CD14-positive monocyte (primary cell): Measurements from ENCODE around the gene CACNA1G. TPM values are rescaled to one million over a fixed set of nuclear protein-coding genes. Genes with fewer than 3 reads are reported as not detected.

Experiments
- DNase-seq, 3 donors: peaks; one replicate each; pipeline ENCODE4 v3.0.0-alpha.2; 2011 to 2022
- H2AFZ ChIP-seq: 2 replicates; pipeline ENCODE4 v1.6.0; 2012; ENCODE audit warnings: mild to moderate bottlenecking, low read depth, low read length, inconsistent platforms; ENCODE audit not compliant: insufficient read depth, poor library complexity, severe bottlenecking
- H3K27ac ChIP-seq, 2 donors: 1 replicate in 1 of 2; 2 replicates in 1 of 2; pipeline ENCODE4 v1.5.1; 2012 to 2013; ENCODE audit warnings: low read length in 2 of 2, control low read depth in 1 of 2, inconsistent platforms in 1 of 2, low read depth in 1 of 2, mild to moderate bottlenecking in 1 of 2
- H3K27me3 ChIP-seq, 2 donors: one replicate each; pipeline versions ENCODE4 v1.6.0 to v1.6.1; 2011 to 2013; ENCODE audit warnings: low read length in 2 of 2; ENCODE audit not compliant: control insufficient read depth in 2 of 2, insufficient read depth in 2 of 2
- H3K36me3 ChIP-seq, 2 donors: replicated peaks in 1 of 2; 1 replicate in 1 of 2; 2 replicates in 1 of 2; pipeline versions ENCODE4 v1.5.1 to v1.6.1; 2012 to 2013; ENCODE audit warnings: low read length in 2 of 2, control low read depth in 1 of 2, inconsistent platforms in 1 of 2, mild to moderate bottlenecking in 1 of 2; ENCODE audit not compliant: insufficient read depth in 2 of 2, control insufficient read depth in 1 of 2
- H3K4me1 ChIP-seq, 2 donors: 1 replicate in 1 of 2; 2 replicates in 1 of 2; pipeline versions ENCODE4 v1.5.1 to v1.6.1; 2012 to 2013; ENCODE audit warnings: low read length in 2 of 2, control low read depth in 1 of 2, inconsistent platforms in 1 of 2, mild to moderate bottlenecking in 1 of 2, moderate library complexity in 1 of 2; ENCODE audit not compliant: insufficient read depth in 2 of 2, control insufficient read depth in 1 of 2
- H3K4me2 ChIP-seq: replicated peaks from 2 replicates; pipeline ENCODE3; 2012; ENCODE audit warnings: low read length, moderate library complexity, mild to moderate bottlenecking; ENCODE audit not compliant: poor library complexity, severe bottlenecking; ENCODE audit errors: extremely low read depth
- H3K4me3 ChIP-seq, 3 experiments: fragments of 200-600 bp in 1 of 3; sonication (generic) in 1 of 3; replicated peaks in 1 of 3; 1 replicate in 2 of 3; 2 replicates in 1 of 3; pipeline ENCODE4 v1.5.1; 2011 to 2013; ENCODE audit warnings: low read length in 3 of 3, mild to moderate bottlenecking in 3 of 3, control low read depth in 2 of 3, low read depth in 2 of 3, inconsistent platforms in 1 of 3, moderate library complexity in 1 of 3
- H3K79me2 ChIP-seq: 2 replicates; pipeline ENCODE4 v1.6.0; 2012; ENCODE audit warnings: mild to moderate bottlenecking, control low read depth, inconsistent platforms, low read length, moderate library complexity; ENCODE audit not compliant: insufficient read depth
- H3K9ac ChIP-seq: 2 replicates; pipeline ENCODE4 v1.6.0; 2017; ENCODE audit warnings: low read length, mild to moderate bottlenecking; ENCODE audit not compliant: insufficient read depth, poor library complexity, severe bottlenecking
- H3K9me3 ChIP-seq, 2 donors: replicated peaks in 1 of 2; 1 replicate in 1 of 2; 2 replicates in 1 of 2; pipeline versions ENCODE4 v1.5.1 to v1.6.1; 2012 to 2013; ENCODE audit warnings: low read length in 2 of 2, control low read depth in 1 of 2; ENCODE audit not compliant: control insufficient read depth in 1 of 2, insufficient read depth in 1 of 2
- H4K20me1 ChIP-seq: 2 replicates; pipeline ENCODE4 v1.6.0; 2012; ENCODE audit warnings: mild to moderate bottlenecking, low read length, control low read depth, moderate library complexity; ENCODE audit not compliant: insufficient read depth
- H3K27ac Mint-ChIP-seq, 7 donors: one replicate each; pipeline ENCODE4 v1.8.0; 2020; ENCODE audit warnings: mild to moderate bottlenecking in 7 of 7, mixed read lengths in 7 of 7, moderate library complexity in 6 of 7, inconsistent platforms in 2 of 7
- H3K27me3 Mint-ChIP-seq, 3 donors: one replicate each; pipeline ENCODE4 v1.8.0; 2021 to 2022; ENCODE audit warnings: low read depth in 3 of 3, mild to moderate bottlenecking in 3 of 3, mixed read lengths in 3 of 3, moderate library complexity in 3 of 3, inconsistent platforms in 1 of 3
- H3K36me3 Mint-ChIP-seq, 2 donors: one replicate each; pipeline ENCODE4 v1.8.0; 2020; ENCODE audit warnings: mixed read lengths in 2 of 2, inconsistent platforms in 1 of 2, mild to moderate bottlenecking in 1 of 2
- H3K4me1 Mint-ChIP-seq: one replicate; pipeline ENCODE4 v1.8.0; 2020; ENCODE audit warnings: mild to moderate bottlenecking, mixed read lengths
- H3K4me3 Mint-ChIP-seq, 2 donors: one replicate each; pipeline ENCODE4 v1.8.0; 2020; ENCODE audit warnings: mild to moderate bottlenecking in 2 of 2, mixed read lengths in 2 of 2, moderate library complexity in 1 of 2
- H3K9me3 Mint-ChIP-seq, 7 donors: one replicate each; pipeline ENCODE4 v1.8.0; 2020 to 2022; ENCODE audit warnings: mixed read lengths in 7 of 7, mild to moderate bottlenecking in 6 of 7, moderate library complexity in 6 of 7, inconsistent platforms in 2 of 7
- CTCF ChIP-seq: fragments of 200-600 bp; IDR thresholded peaks from one replicate; pipeline ENCODE4 v1.8.0; 2022; ENCODE audit warnings: antibody characterized with exemption, mild to moderate bottlenecking
- WGBS: methylation state at CpG from one replicate; pipeline ENCODE4 v1.1.5; 2013; ENCODE audit warnings: missing lambda C conversion rate; ENCODE audit not compliant: insufficient coverage; 5-methylcytosine and 5-hydroxymethylcytosine counted together
- intact Hi-C, 2 donors: fragments of 100-400 bp; cut with micrococcal nuclease; formaldehyde crosslinking; loops; one replicate each; pipeline versions ENCODE4 v1.15.0 to v1.15.1; 2023
- polyA plus RNA-seq, 3 donors: library from polyadenylated mRNA; depleted of rRNA in 1 of 3; unstranded in 2 of 3; stranded (reverse) in 1 of 3; fragments of 300-500 nt in 2 of 3; fragments of >200 nt in 1 of 3; fragmentation: Illumina TruSeq in 2 of 3; gene quantifications; 1 replicate in 2 of 3; 2 replicates in 1 of 3; pipeline ENCODE4 v1.2.3, GENCODE V29; 2012 to 2021

Gene CACNA1G
- polyA plus RNA-seq, 3 donors, result 0.03 TPM; not detected in 2

- Mint-ChIP-seq H3K4me3 (no peak overlapping the region), H3K36me3 (no peaks in the 10 kb centered on the region), H3K27ac (no peak overlapping the region), H3K27me3 (peaks cover 8 to 18% (median 11%) of the 10 kb centered on the region in 3 donors), H3K9me3 (peaks cover 0 to 1% (median 0%) of the 10 kb centered on the region in 7 donors), H3K4me1 (no peaks in the 10 kb centered on the region)
- no peaks in the 10 kb centered on the region for H4K20me1 ChIP-seq
- WGBS, result 89% methylated on average over 11 of the region's 18 CpGs
- H2AFZ ChIP-seq, result no peak overlapping the region
- intact Hi-C loops, result no loop called here
- H3K4me2 ChIP-seq, result no peak overlapping the region
- DNase-seq, result no peak
- H3K9me3 ChIP-seq, result no peaks in the 10 kb centered on the region
- no peaks in the 10 kb centered on the region for H3K36me3 ChIP-seq
- no peak overlapping the region for H3K27ac ChIP-seq
- H3K4me1 ChIP-seq, result no peaks in the 10 kb centered on the region
- H3K27me3 ChIP-seq, result no peaks in the 10 kb centered on the region
- H3K79me2 ChIP-seq, result no peaks in the 10 kb centered on the region
- TF ChIP-seq CTCF, result no peak
- no peak overlapping the region for H3K4me3 ChIP-seq
- no peak overlapping the region for H3K9ac ChIP-seq
Measured at GRCh38 chr17:50588391-50589049, 28.0 kb downstream of the CACNA1G start.

- H3K9me3 Mint-ChIP-seq, result peaks cover 0 to 1% (median 0%) of the 10 kb centered on the region in 7 donors
- peaks cover 5 to 13% (median 5%) of the 10 kb centered on the region in 3 donors for H3K27me3 Mint-ChIP-seq
- Histone ChIP-seq H3K4me1 (peaks cover 3 to 4% of the 10 kb centered on the region in 2 donors), H3K79me2 (no peaks in the 10 kb centered on the region), H3K9ac (no peak overlapping the region), H3K9me3 (no peaks in the 10 kb centered on the region), H3K4me3 (no peak overlapping the region), H2AFZ (no peak overlapping the region), H3K27ac (no peak overlapping the region), H3K36me3 (no peaks in the 10 kb centered on the region), H4K20me1 (no peaks in the 10 kb centered on the region), H3K4me2 (no peak overlapping the region), H3K27me3 (no peaks in the 10 kb centered on the region)
- 86% methylated on average over 10 of the region's 10 CpGs for WGBS
- no peak overlapping the region for H3K4me3 Mint-ChIP-seq
- no peak for TF ChIP-seq CTCF
- DNase-seq, result no peak
- no peak overlapping the region for H3K27ac Mint-ChIP-seq
- H3K4me1 Mint-ChIP-seq, result peaks cover 3% of the 10 kb centered on the region
- no peaks in the 10 kb centered on the region for H3K36me3 Mint-ChIP-seq
- intact Hi-C loops, result no loop called here
Measured at GRCh38 chr17:50589095-50589705, 28.7 kb downstream of the CACNA1G start.
